GM18519 (cell line): ENCODE results near the gene AHCYL2.
"Not testable (repeated sequence)": the region's sequence is repeated elsewhere in the genome, so short reads cannot be mapped to it uniquely, and the experiment has no call there.

ENCODE experiments used
- ATAC-seq: cut with Tn5 transposase; IDR thresholded peaks from one replicate; pipeline ENCODE4 v1.9.1; 2021; ENCODE audit warnings: mild to moderate bottlenecking, moderate library complexity; ENCODE audit not compliant: unreplicated experiment, low FRiP score

AHCYL2 gene

GRCh38 chr7:129343099-129343700 lies 118.4 kb downstream of the AHCYL2 start:
- no peak for ATAC-seq

GRCh38 chr7:129347330-129347729 lies 122.5 kb downstream of the AHCYL2 start:
- no peak for ATAC-seq

DNA sequence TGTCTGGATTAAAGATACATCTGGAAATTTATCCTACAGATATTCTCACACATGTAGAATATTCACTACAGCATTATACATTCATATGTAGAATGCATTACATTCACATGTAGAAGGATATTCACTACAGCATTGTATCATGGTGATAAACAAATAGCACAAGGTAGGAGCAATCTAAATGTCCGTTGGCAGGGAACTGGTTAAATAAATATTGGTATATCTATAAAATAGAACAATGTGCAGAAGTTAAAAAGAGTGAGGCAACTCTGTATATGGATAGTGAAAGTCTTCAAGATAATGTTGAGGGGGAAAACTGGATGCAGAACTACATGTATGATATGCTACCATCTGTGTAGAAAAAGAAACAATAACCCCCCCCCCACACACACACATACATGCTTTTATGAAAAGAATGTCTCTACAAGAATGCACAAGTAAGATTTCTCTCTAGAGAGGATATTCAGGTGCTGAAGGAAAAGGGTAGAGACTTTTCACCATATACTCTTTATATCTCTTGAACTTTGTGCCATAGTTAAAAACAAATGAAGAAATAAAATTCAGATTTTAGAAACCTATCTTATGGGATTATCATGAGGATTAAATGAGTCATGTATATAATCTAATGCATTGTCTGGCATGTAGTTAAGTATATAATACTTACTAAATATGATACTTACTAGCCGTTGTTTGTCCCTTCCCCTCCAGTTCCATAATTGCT lies 123.4 kb downstream of the AHCYL2 start:
- ATAC-seq: no peak

- ATAC-seq: no peak
Measured at GRCh38 chr7:129351320-129351719, 126.5 kb downstream of the AHCYL2 start.

GRCh38 chr7:129353104-129353503 lies 128.3 kb downstream of the AHCYL2 start:
- not testable (repeated sequence) for ATAC-seq

GRCh38 chr7:129354428-129355157 lies 129.8 kb downstream of the AHCYL2 start:
- ATAC-seq: no peak

- ATAC-seq: no peak
Measured at GRCh38 chr7:129356176-129356575, 131.3 kb downstream of the AHCYL2 start.

GRCh38 chr7:129359176-129359575 lies 134.3 kb downstream of the AHCYL2 start:
- no peak for ATAC-seq

- ATAC-seq: no peak
Measured at GRCh38 chr7:129359638-129360037, 134.8 kb downstream of the AHCYL2 start.

DNA sequence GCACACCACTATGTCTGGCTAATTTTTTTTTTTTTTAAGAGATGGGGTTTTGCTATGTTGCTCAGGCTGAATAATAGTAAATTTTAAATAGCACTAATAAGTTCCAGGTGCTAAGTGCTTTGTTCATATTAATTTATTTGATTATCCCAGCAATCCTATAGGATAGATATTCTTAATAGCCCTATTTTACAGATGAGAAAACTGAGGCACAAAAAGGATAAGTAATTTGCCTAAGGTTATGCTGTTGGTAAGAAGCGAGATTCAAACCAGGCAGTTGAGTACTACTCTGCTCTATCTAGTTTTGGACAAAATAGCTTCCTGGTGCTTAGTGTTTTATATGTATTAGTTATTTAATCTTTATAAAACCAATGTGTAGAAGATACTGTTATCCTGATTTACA lies 136.9 kb downstream of the AHCYL2 start:
- no peak for ATAC-seq

DNA sequence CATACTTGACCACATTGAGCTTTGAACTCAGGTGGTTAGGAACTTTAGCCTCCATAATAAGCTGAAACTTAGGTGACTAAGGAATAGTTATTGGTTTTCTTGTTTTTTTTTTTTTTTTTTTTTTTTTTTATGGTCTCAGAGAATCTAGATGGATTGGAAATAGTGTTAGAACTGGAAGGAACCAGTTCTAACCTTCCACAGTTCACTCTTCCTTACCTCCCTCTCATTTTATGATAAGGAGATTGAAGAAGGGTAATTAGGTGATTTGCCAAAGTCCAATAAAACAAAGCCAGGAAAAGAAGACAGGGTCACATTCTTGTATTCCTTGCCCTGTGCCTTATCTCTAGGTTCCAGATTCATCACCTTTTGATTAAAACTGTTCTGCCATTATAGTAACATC lies 137.7 kb downstream of the AHCYL2 start:
- ATAC-seq: no peak

GRCh38 chr7:129367349-129367699 lies 142.5 kb downstream of the AHCYL2 start:
- ATAC-seq: no peak

- ATAC-seq: no peak
Measured at GRCh38 chr7:129367700-129368388, 143.0 kb downstream of the AHCYL2 start.

GRCh38 chr7:129368389-129368986 lies 143.7 kb downstream of the AHCYL2 start:
- no peak for ATAC-seq

- ATAC-seq: not testable (repeated sequence)
Measured at GRCh38 chr7:129369447-129369846, 144.6 kb downstream of the AHCYL2 start.

DNA sequence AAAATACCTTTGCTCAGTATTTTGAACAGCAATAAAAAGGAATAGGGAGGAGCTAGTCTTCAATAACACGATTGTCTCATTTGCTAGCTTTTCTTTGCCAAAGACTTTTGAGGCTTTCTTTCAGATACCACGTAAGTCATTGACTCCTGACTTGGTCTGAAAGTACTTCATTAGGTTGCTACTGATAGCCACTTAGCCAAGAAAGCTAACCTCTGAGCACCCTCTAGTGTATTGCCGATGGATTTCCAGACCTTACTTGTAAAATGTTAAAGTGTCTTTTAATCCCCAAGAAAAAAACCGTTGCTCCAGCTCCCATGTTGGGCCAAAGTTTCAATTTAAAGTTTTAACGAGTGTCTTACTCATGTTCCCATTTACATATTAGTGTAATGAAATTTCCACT lies 146.0 kb downstream of the AHCYL2 start:
- no peak for ATAC-seq

DNA sequence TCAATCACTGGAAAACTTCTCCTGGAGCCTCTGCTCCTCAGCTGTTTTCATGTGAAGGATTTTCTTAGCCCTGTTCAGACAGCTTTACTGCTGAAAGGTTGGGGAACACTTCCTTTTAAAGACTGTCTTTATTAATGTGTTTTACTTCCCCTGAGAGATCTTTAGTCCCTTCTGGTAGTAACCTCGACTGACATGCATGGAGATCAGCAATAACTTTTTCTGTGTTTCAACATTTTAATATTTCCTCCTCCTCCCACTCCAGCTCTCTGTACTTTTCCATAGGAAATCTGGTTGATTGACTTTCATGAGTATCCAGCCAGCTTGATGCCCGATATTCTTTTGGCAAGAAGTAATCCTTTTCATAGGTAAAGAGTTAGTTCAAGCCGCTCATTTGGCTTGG lies 146.7 kb downstream of the AHCYL2 start:
- ATAC-seq: no peak

DNA sequence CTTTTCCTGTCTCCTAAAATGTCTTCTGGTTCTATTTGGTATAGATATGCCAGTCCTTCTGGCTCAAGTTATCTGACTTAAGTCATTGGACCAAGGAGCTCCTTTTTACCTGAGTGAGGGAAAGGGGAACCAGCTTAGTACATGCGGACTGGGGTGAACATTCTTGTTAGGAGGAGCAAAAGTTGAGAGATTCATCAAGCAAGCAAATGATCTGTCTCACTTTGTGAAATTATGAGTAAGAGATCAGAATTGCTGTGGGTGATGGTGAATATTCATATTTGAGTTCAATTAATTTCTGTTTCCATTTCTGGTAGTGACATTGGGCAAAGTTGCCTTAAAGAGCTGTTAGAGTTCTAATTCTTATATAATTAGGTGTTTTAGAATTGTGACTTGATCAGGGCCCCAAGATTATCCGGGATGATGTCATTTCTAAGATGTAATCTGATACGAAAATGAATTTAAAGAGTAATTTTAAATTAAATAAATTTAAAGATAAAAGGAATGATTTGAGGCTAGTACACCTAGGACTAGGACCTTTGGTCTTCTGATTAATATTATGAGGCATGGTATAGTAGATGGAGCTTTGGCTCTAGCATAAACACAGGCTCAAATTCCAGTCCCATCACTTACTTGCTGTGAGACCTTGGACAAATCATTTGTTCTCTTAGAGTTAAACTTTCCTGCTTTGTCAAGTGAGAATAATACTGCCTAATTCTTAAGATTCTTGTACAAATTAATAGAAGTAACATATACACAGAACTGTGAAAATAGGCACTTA lies 149.0 kb downstream of the AHCYL2 start:
- no peak for ATAC-seq

DNA sequence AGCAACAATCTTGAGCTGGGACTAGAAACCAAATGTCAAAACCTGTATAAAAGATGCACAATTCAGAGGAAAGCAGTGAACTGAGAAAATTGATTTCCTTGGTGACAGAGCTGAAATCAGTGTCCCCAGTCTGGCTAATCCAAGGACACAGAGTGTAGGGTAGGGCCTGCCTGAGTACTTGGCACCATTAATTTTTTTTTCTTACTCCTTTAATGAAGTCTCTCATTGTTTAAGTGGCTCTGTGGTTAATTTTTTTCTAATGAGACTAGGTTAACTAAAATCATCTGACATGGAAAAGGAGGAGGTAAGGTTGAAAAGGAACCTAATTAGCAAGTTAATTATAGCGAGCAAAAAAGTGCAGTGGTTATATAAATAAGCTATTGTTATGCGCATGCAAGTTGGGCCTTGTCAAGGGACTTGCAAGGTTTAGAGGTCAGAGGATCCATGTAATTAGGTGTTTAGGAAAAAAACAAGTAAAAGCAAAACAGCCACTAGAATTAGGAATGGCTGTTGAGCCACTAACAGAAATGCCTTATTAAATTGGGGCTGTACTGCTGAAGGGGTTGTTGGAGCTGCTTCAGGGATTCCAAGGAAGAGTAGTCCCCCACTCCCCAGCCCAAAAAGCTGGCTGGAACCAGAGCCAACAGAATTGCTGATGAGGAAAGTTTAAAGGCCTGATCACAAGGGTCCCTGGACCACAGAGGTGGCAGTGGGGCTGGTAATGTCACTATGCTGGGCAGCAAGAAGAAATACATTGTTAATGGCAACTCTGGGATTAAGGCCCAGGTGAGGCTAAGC lies 150.5 kb downstream of the AHCYL2 start:
- no peak for ATAC-seq
